Tibial nerve (tissue), 4 donors: ENCODE data around the gene KLC1. TPM values are rescaled to one million over a fixed set of nuclear protein-coding genes. Genes with fewer than 3 reads are reported as not detected.

ENCODE experiments used
- DNase-seq, 2 donors: peaks; one replicate each; pipeline ENCODE4 v3.0.0-alpha.2; 2019; ENCODE audit warnings: low spot score in 2 of 2
- H3K27ac ChIP-seq, 4 donors: fragments of 200-600 bp; sonication (generic) in 3 of 4; one replicate each; pipeline ENCODE4 v1.5.1; 2017 to 2019; ENCODE audit warnings: mild to moderate bottlenecking in 1 of 4
- H3K27me3 ChIP-seq, 2 donors: fragments of 200-600 bp; sonication (generic) in 1 of 2; one replicate each; pipeline versions ENCODE4 v1.5.1 to v1.6.0; 2017 to 2019
- H3K36me3 ChIP-seq, 3 donors: fragments of 200-600 bp; sonication (generic); one replicate each; pipeline ENCODE4 v1.5.1; 2018 to 2019
- H3K4me1 ChIP-seq, 4 donors: fragments of 200-600 bp; sonication (generic) in 3 of 4; one replicate each; pipeline ENCODE4 v1.5.1; 2017 to 2019
- H3K4me3 ChIP-seq, 4 donors: fragments of 200-600 bp; sonication (generic) in 3 of 4; one replicate each; pipeline ENCODE4 v1.5.1; 2017 to 2019; ENCODE audit warnings: mild to moderate bottlenecking in 1 of 4, moderate library complexity in 1 of 4
- H3K9me3 ChIP-seq, 4 donors: fragments of 200-600 bp; sonication (generic) in 3 of 4; one replicate each; pipeline ENCODE4 v1.5.1; 2017 to 2019
- EP300 ChIP-seq, 2 donors: sonication (generic); formaldehyde crosslinking; IDR thresholded peaks; one replicate each; pipeline ENCODE4 v1.6.1; 2017; ENCODE audit warnings: antibody characterized with exemption in 2 of 2, mild to moderate bottlenecking in 1 of 2
- POLR2A ChIP-seq, 2 donors: fragments of 450-650 bp; IDR thresholded peaks; one replicate each; pipeline ENCODE4 v1.6.1; 2017; ENCODE audit warnings: antibody characterized with exemption in 2 of 2, mild to moderate bottlenecking in 2 of 2, moderate library complexity in 2 of 2
- WGBS, 2 donors: methylation state at CpG; one replicate each; pipeline ENCODE4 v1.1.5; 2018; 5-methylcytosine and 5-hydroxymethylcytosine counted together
- total RNA-seq, 4 donors: library from RNA; depleted of rRNA; stranded (reverse); fragments of >200 nt; gene quantifications; one replicate each; pipeline ENCODE4 v1.1.0, GENCODE V29; 2016
- TF ChIP-seq, protein P1 (sequence below), 5 experiments: fragments of 200-600 bp in 3 of 5; fragments of 450-650 bp in 2 of 5; sonication (generic) in 3 of 5; IDR thresholded peaks; one replicate each; pipeline ENCODE4 v1.5.1; 2016 to 2019; ENCODE audit warnings: antibody characterized with exemption in 5 of 5, mild to moderate bottlenecking in 3 of 5, moderate library complexity in 2 of 5

The KLC1 gene
- total RNA-seq, 4 donors from 2014 or later, result 402 to 561 (median 495) TPM

DNA sequence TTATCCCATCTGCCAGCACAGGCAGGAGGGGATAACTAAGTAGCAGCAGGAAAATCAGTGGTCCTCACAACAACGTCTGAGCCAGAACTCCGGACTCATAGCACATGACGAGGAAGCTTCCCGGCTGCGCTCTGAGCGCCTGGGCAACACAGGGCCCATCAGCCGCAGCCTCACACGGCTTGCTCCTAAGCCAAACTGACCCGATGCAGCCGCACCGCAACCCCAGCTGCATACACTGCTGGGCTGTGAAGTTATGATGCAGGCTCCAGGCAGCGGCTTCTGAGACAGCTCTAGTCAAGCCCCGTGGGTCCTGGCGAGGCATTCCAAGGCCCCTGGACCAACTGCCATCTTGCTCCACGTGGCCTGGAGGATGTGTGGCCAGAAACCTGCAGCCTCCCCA lies 114.7 kb downstream of the KLC1 start:
- H3K4me1 ChIP-seq, result peaks cover 0 to 4% (median 0%) of the 10 kb centered on the region in 4 donors
- H3K9me3 ChIP-seq, result no peaks in the 10 kb centered on the region
- H3K27ac ChIP-seq, result peak overlapping the region in 1 of 4 donors; percentile 20
- peak in 1 of 2 donors; percentile 13 for DNase-seq
- no peak overlapping the region for H3K4me3 ChIP-seq
- 77 to 80% methylated on average over 12 to 14 of the region's 15 CpGs for WGBS, 2 donors
- TF ChIP-seq, protein P1, sequence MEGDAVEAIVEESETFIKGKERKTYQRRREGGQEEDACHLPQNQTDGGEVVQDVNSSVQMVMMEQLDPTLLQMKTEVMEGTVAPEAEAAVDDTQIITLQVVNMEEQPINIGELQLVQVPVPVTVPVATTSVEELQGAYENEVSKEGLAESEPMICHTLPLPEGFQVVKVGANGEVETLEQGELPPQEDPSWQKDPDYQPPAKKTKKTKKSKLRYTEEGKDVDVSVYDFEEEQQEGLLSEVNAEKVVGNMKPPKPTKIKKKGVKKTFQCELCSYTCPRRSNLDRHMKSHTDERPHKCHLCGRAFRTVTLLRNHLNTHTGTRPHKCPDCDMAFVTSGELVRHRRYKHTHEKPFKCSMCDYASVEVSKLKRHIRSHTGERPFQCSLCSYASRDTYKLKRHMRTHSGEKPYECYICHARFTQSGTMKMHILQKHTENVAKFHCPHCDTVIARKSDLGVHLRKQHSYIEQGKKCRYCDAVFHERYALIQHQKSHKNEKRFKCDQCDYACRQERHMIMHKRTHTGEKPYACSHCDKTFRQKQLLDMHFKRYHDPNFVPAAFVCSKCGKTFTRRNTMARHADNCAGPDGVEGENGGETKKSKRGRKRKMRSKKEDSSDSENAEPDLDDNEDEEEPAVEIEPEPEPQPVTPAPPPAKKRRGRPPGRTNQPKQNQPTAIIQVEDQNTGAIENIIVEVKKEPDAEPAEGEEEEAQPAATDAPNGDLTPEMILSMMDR (IDR thresholded peaks at IDR 0.05), result no peak
- TF ChIP-seq POLR2A (IDR thresholded peaks at IDR 0.05) (no peak), EP300 (IDR thresholded peaks at IDR 0.05) (no peak)
- H3K27me3 ChIP-seq, result no peaks in the 10 kb centered on the region
- H3K36me3 ChIP-seq, result peaks cover 0 to 76% (median 0%) of the 10 kb centered on the region in 3 donors

DNA sequence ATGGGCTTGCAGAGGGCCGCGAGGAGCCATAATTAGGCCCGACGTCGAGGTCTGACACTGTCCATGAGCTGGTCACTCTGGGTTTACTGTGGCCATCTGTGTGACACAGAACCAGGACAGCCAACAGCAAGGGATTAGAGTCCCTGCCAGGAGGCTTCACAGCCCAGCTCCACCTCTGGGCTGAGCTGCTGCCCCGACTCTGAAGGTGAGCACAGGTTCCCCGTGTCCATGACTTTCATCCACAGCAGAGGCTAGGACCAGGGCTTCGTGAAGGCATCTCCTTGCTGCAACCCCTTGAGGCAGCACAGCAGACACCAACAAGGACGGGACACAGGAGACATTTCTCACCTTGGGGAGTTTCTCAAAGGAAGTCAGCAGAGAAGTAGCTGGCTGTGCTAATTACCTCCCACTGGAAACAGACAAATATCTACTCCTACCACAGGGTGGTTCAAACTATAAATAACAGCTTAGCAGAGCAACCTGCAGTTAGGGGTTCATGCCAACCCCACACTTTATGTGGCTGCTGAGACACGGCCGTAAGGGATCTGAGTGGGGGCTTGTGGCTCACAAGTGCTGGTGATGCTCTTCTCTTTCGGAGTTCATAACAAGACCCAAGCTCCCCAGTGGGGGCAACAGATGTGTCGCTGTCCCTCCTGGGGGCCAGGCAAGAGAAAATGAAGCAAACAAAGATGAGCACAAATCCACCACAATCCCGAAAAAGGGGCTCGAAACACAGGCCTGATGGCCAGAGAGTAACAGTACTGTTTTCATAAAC lies 115.8 kb downstream of the KLC1 start:
- no peak for TF ChIP-seq POLR2A (IDR thresholded peaks at IDR 0.05)
- no peak for TF ChIP-seq EP300 (IDR thresholded peaks at IDR 0.05)
- TF ChIP-seq, protein P1 (IDR thresholded peaks at IDR 0.05), result no peak
- H3K27me3 ChIP-seq, result no peaks in the 10 kb centered on the region
- peaks cover 0 to 4% (median 0%) of the 10 kb centered on the region in 4 donors for H3K4me1 ChIP-seq
- H3K4me3 ChIP-seq, result no peak overlapping the region
- WGBS, 2 donors, result 87 to 91% methylated on average over 15 of the region's 15 CpGs
- no peaks in the 10 kb centered on the region for H3K9me3 ChIP-seq
- peaks cover 0 to 70% (median 0%) of the 10 kb centered on the region in 3 donors for H3K36me3 ChIP-seq
- no peak for DNase-seq
- peak overlapping the region in 1 of 4 donors; percentile 1 for H3K27ac ChIP-seq

DNA sequence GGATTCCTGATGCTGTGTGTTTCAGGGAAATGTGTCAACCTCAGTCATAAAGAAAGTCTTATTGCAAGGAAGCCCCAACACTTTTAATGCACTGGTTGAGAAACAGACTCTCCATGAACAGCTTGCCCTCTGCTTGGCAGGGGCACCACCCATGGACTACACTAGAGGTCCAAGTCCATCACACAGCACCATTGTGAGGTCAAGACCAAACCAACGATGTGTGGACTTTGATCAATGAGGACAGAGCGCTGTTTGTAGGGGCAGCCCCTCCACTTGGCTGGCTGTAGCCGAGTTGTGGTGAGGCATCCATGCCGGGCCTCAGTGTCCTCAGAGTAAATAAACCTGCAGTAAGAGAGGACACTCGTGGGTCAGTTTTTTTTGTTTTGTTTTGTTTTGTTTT lies 116.4 kb downstream of the KLC1 start:
- H3K36me3 ChIP-seq, result peaks cover 0 to 64% (median 0%) of the 10 kb centered on the region in 3 donors
- no peaks in the 10 kb centered on the region for H3K9me3 ChIP-seq
- H3K27ac ChIP-seq, result peak overlapping the region in 1 of 4 donors; percentile 1
- TF ChIP-seq POLR2A (IDR thresholded peaks at IDR 0.05) (no peak), EP300 (IDR thresholded peaks at IDR 0.05) (no peak)
- H3K4me1 ChIP-seq, result peaks cover 0 to 4% (median 0%) of the 10 kb centered on the region in 4 donors
- H3K4me3 ChIP-seq, result no peak overlapping the region
- 72% methylated on average over 5 of the region's 5 CpGs for WGBS, 2 donors
- DNase-seq, result no peak
- no peaks in the 10 kb centered on the region for H3K27me3 ChIP-seq

DNA sequence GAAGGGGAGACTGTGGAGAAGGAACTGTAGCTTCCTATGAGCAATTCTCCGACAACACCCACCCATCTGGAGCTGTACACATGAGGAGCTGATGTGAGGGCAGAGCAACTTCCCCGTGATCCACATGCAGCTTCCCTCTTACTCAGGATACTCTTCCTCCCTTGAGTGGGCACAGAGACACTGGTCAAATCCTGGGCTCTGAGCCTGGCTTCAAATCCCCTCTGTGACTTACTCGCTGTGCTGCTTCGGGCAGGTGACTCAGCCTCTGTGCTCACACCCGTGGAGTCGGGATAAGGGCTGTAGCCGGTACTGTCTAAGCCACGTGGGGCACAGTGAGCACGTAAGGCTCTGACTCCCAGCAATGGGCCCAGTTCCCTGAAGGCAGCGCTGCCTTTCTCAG lies 117.7 kb downstream of the KLC1 start:
- Histone ChIP-seq H3K4me1 (peaks cover 0 to 4% (median 0%) of the 10 kb centered on the region in 4 donors), H3K36me3 (peaks cover 0 to 51% (median 0%) of the 10 kb centered on the region in 3 donors), H3K27me3 (no peaks in the 10 kb centered on the region), H3K27ac (no peak overlapping the region), H3K9me3 (no peaks in the 10 kb centered on the region), H3K4me3 (no peak overlapping the region)
- TF ChIP-seq, protein P1 (IDR thresholded peaks at IDR 0.05), result no peak
- TF ChIP-seq POLR2A (IDR thresholded peaks at IDR 0.05) (no peak), EP300 (IDR thresholded peaks at IDR 0.05) (no peak)
- WGBS, 2 donors, result 48 to 84% methylated on average over 9 to 10 of the region's 10 CpGs
- DNase-seq, result no peak

DNA sequence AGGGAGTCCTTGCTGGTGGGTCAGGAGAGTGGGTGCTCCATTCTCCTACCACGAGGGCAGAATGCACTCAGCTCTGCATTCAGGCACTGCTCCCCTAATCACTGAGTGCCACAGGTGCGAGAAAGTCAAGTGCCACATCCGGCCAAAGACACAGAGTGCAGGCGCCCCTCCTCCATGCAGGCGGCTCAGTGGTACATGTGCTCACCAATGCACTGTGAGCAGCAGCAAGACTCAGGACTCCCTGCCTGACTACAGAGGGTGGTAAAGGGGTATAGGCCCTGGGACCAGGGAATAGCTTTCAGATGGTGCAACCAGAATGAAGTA lies 119.5 kb downstream of the KLC1 start:
- Histone ChIP-seq H3K36me3 (peaks cover 0 to 49% (median 0%) of the 10 kb centered on the region in 3 donors), H3K27me3 (no peaks in the 10 kb centered on the region), H3K4me3 (no peak overlapping the region), H3K4me1 (no peaks in the 10 kb centered on the region), H3K9me3 (no peaks in the 10 kb centered on the region), H3K27ac (no peak overlapping the region)
- TF ChIP-seq POLR2A (IDR thresholded peaks at IDR 0.05) (no peak), EP300 (IDR thresholded peaks at IDR 0.05) (no peak)
- TF ChIP-seq, protein P1 (IDR thresholded peaks at IDR 0.05), result no peak
- WGBS, 2 donors, result 81 to 88% methylated on average over 5 of the region's 5 CpGs
- no peak for DNase-seq
